ENCODE measurements around the gene PROZ. TPM values are rescaled to one million over a fixed set of nuclear protein-coding genes. Genes with fewer than 3 reads are reported as not detected.

Gene PROZ
- total RNA-seq, 3 donors from 2014 or later (not counting 1 experiment from before 2014, with no cell fraction given), result 0.82 TPM; not detected in 2

GRCh38 chr13:113113846-113114271 lies 44.6 kb upstream of the PROZ start:
- Histone ChIP-seq H3K4me1 (ENCODE audit: control insufficient read depth, insufficient read depth, low read length) (peaks cover 12% of the 10 kb centered on the region), H3K4me3 (ENCODE audit: low read length) (no peak overlapping the region), H3K9me3 (ENCODE audit: control insufficient read depth, insufficient read depth, low read length) (no peaks in the 10 kb centered on the region), H3K27me3 (ENCODE audit: control insufficient read depth, insufficient read depth, low read length) (peaks cover 10% of the 10 kb centered on the region), H3K36me3 (ENCODE audit: control insufficient read depth, insufficient read depth, low read length) (no peaks in the 10 kb centered on the region), H3K27ac (ENCODE audit: low read length) (no peak overlapping the region)
- TF ChIP-seq, protein P1, sequence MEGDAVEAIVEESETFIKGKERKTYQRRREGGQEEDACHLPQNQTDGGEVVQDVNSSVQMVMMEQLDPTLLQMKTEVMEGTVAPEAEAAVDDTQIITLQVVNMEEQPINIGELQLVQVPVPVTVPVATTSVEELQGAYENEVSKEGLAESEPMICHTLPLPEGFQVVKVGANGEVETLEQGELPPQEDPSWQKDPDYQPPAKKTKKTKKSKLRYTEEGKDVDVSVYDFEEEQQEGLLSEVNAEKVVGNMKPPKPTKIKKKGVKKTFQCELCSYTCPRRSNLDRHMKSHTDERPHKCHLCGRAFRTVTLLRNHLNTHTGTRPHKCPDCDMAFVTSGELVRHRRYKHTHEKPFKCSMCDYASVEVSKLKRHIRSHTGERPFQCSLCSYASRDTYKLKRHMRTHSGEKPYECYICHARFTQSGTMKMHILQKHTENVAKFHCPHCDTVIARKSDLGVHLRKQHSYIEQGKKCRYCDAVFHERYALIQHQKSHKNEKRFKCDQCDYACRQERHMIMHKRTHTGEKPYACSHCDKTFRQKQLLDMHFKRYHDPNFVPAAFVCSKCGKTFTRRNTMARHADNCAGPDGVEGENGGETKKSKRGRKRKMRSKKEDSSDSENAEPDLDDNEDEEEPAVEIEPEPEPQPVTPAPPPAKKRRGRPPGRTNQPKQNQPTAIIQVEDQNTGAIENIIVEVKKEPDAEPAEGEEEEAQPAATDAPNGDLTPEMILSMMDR (IDR thresholded peaks at IDR 0.05), result no peak
- DNase-seq (no peak), ATAC-seq (no peak)
- Mint-ChIP-seq H3K36me3 (no peaks in the 10 kb centered on the region), H3K4me1 (no peaks in the 10 kb centered on the region), H3K4me3 (no peak overlapping the region), H3K27me3 (ENCODE audit: low read depth in 2 of 2) (no peaks in the 10 kb centered on the region), H3K9me3 (no peaks in the 10 kb centered on the region), H3K27ac (no peak overlapping the region)
- WGBS (ENCODE audit: insufficient coverage), result 91% methylated on average over 8 of the region's 8 CpGs
- intact Hi-C loops (cut with micrococcal nuclease), result no loop called here

DNA sequence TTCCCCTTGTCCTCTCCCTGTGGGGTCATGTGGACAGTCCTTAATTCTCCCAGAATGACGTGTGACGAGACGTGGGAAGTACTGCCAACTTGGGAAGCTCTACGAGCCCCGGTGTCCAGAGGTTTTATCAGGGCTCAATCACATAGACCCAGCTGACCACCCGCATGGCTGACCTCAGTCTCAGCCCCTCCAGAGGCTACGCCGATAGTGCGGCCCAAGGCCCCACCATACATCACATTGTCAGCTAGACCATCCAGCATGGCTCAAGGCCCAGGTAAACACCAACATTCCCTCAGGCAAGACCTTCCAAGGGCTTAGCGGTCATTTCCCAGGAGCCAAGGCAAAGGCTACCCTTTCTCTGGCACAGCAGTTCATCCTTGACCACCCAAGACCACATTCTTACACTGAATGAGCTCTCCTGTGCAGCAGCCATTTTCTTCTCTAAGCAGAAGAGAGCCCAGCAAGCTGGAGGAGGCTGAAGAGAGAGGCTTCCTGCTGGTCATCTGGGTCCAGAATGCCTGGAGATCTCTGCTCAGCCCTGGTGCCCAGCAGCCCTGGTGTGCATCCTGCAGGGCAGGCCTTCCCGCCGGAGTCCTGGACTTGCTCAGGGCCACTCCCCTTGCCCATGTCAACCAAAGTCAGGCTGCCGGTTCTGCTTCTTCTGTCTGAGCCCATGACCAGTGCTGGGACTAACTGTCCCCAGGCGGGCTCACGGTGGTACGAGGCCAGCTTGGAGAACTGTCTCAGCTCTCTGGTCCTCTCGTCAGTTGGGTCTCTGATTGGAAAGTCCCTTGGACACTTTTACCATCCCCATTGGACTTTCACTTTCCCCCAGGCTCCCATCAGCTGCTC lies 43.7 kb upstream of the PROZ start:
- no peaks in the 10 kb centered on the region for H3K9me3 ChIP-seq (ENCODE audit: control insufficient read depth, insufficient read depth, low read length)
- Mint-ChIP-seq H3K9me3 (no peaks in the 10 kb centered on the region), H3K4me3 (no peak overlapping the region), H3K4me1 (no peaks in the 10 kb centered on the region), H3K36me3 (no peaks in the 10 kb centered on the region), H3K27ac (no peak overlapping the region), H3K27me3 (ENCODE audit: low read depth in 2 of 2) (no peaks in the 10 kb centered on the region)
- ATAC-seq (no peak), DNase-seq (no peak)
- 95% methylated on average over 17 of the region's 17 CpGs for WGBS (ENCODE audit: insufficient coverage)
- H3K4me3 ChIP-seq (ENCODE audit: low read length), result no peak overlapping the region
- intact Hi-C loops (cut with micrococcal nuclease), result no loop called here
- peaks cover 10% of the 10 kb centered on the region for H3K4me1 ChIP-seq (ENCODE audit: control insufficient read depth, insufficient read depth, low read length)
- peaks cover 9% of the 10 kb centered on the region for H3K27me3 ChIP-seq (ENCODE audit: control insufficient read depth, insufficient read depth, low read length)
- no peak overlapping the region for H3K27ac ChIP-seq (ENCODE audit: low read length)
- TF ChIP-seq, protein P1 (IDR thresholded peaks at IDR 0.05), result no peak
- H3K36me3 ChIP-seq (ENCODE audit: control insufficient read depth, insufficient read depth, low read length), result no peaks in the 10 kb centered on the region

GRCh38 chr13:113115363-113116205 lies 42.9 kb upstream of the PROZ start:
- H3K9me3 ChIP-seq (ENCODE audit: control insufficient read depth, insufficient read depth, low read length), result no peaks in the 10 kb centered on the region
- DNase-seq (no peak), ATAC-seq (no peak)
- H3K36me3 Mint-ChIP-seq, result no peaks in the 10 kb centered on the region
- TF ChIP-seq, protein P1 (IDR thresholded peaks at IDR 0.05), result no peak
- no peaks in the 10 kb centered on the region for H3K4me1 Mint-ChIP-seq
- no peak overlapping the region for H3K27ac Mint-ChIP-seq
- no peaks in the 10 kb centered on the region for H3K27me3 Mint-ChIP-seq (ENCODE audit: low read depth in 2 of 2)
- H3K4me3 ChIP-seq (ENCODE audit: low read length), result no peak overlapping the region
- peaks cover 4% of the 10 kb centered on the region for H3K4me1 ChIP-seq (ENCODE audit: control insufficient read depth, insufficient read depth, low read length)
- H3K4me3 Mint-ChIP-seq, result no peak overlapping the region
- H3K9me3 Mint-ChIP-seq, result no peaks in the 10 kb centered on the region
- H3K27me3 ChIP-seq (ENCODE audit: control insufficient read depth, insufficient read depth, low read length), result peaks cover 5% of the 10 kb centered on the region
- no peaks in the 10 kb centered on the region for H3K36me3 ChIP-seq (ENCODE audit: control insufficient read depth, insufficient read depth, low read length)
- H3K27ac ChIP-seq (ENCODE audit: low read length), result no peak overlapping the region
- 91% methylated on average over 21 of the region's 21 CpGs for WGBS (ENCODE audit: insufficient coverage)
- intact Hi-C loops (cut with micrococcal nuclease), result no loop called here
